ENCODE data around the gene FOXP1. TPM values are rescaled to one million over a fixed set of nuclear protein-coding genes. Genes with fewer than 3 reads are reported as not detected.

FOXP1 gene
- total RNA-seq, 2 experiments from 2014 or later = 144 to 152 TPM

GRCh38 chr3:71253169-71253568 is 330.4 kb downstream of the FOXP1 start:
- ChIA-PET CTCF (no interaction called here), POLR2A (no interaction called here)

- POLR2A ChIA-PET = no interaction called here
- CTCF ChIA-PET = no interaction called here
Observed at GRCh38 chr3:71252466-71252865, 331.1 kb downstream of the FOXP1 start.

- ChIA-PET CTCF (interaction anchor here (0.7 kb wide), 1 partner anchor 9 kb away, joined by 3 read pairs; no protein-coding TSS in a partner anchor), POLR2A (no interaction called here)
Observed at GRCh38 chr3:71251156-71251775, 332.3 kb downstream of the FOXP1 start.

GRCh38 chr3:71250026-71250425 is 333.5 kb downstream of the FOXP1 start:
- POLR2A ChIA-PET = no interaction called here
- CTCF ChIA-PET = interaction anchor here (1.1 to 2.0 kb wide), 2 partner anchors 19 to 332 kb away, joined by 3 to 5 read pairs; no protein-coding TSS in a partner anchor

GRCh38 chr3:71247958-71248335 is 335.6 kb downstream of the FOXP1 start:
- CTCF ChIA-PET = no interaction called here
- POLR2A ChIA-PET = no interaction called here

- ChIA-PET POLR2A (no interaction called here), CTCF (no interaction called here)
Observed at GRCh38 chr3:71247221-71247957, 336.1 kb downstream of the FOXP1 start.

- ChIA-PET POLR2A (interaction anchor here (0.6 to 1.1 kb wide), 3 partner anchors 13 to 150 kb away, joined by 9 to 10 read pairs (median 9); no protein-coding TSS in a partner anchor), CTCF (no interaction called here)
Observed at GRCh38 chr3:71245971-71246880, 337.3 kb downstream of the FOXP1 start.

GRCh38 chr3:71244826-71245488 is 338.6 kb downstream of the FOXP1 start:
- POLR2A ChIA-PET = no interaction called here

GRCh38 chr3:71244153-71244825 is 339.2 kb downstream of the FOXP1 start:
- CTCF ChIA-PET = no interaction called here
- POLR2A ChIA-PET = no interaction called here

More at GRCh38 chr3:71244826-71245488, 338.6 kb downstream of the FOXP1 start:
- CTCF ChIA-PET = no interaction called here

GRCh38 chr3:71243229-71243628 is 340.3 kb downstream of the FOXP1 start:
- POLR2A ChIA-PET = interaction anchor here (0.7 kb wide), 1 partner anchor 61 kb away, joined by 4 read pairs; no protein-coding TSS in a partner anchor

GRCh38 chr3:71241981-71242560 is 341.5 kb downstream of the FOXP1 start:
- ChIA-PET CTCF (interaction anchor here (1.1 kb wide), 1 partner anchor 10 kb away, joined by 3 read pairs; no protein-coding TSS in a partner anchor), POLR2A (no interaction called here)

More at GRCh38 chr3:71243229-71243628, 340.3 kb downstream of the FOXP1 start:
- CTCF ChIA-PET = interaction anchor here (0.7 to 1.1 kb wide), 2 partner anchors 8 to 11 kb away, joined by 3 read pairs; no protein-coding TSS in a partner anchor

GRCh38 chr3:71241246-71241901 is 342.2 kb downstream of the FOXP1 start:
- CTCF ChIA-PET = interaction anchor here (0.7 kb wide), 1 partner anchor 41 kb away, joined by 3 read pairs; no protein-coding TSS in a partner anchor

GRCh38 chr3:71240034-71240433 is 343.5 kb downstream of the FOXP1 start:
- CTCF ChIA-PET = no interaction called here
- POLR2A ChIA-PET = no interaction called here

More at GRCh38 chr3:71241246-71241901, 342.2 kb downstream of the FOXP1 start:
- POLR2A ChIA-PET = no interaction called here

GRCh38 chr3:71238355-71238757 is 345.2 kb downstream of the FOXP1 start:
- ChIA-PET CTCF (no interaction called here), POLR2A (no interaction called here)

- POLR2A ChIA-PET = no interaction called here
- CTCF ChIA-PET = no interaction called here
Observed at GRCh38 chr3:71237672-71238071, 345.9 kb downstream of the FOXP1 start.

- ChIA-PET CTCF (no interaction called here), POLR2A (no interaction called here)
Observed at GRCh38 chr3:71235846-71236245, 347.7 kb downstream of the FOXP1 start.

- POLR2A ChIA-PET = interaction anchor here (0.6 to 0.7 kb wide), 2 partner anchors 106 to 251 kb away, joined by 3 read pairs; no protein-coding TSS in a partner anchor
Observed at GRCh38 chr3:71232895-71233294, 350.6 kb downstream of the FOXP1 start.

More at GRCh38 chr3:71232895-71233294, 350.6 kb downstream of the FOXP1 start:
- CTCF ChIA-PET = interaction anchor here (0.6 kb wide), 2 partner anchors 10 to 80 kb away, joined by 3 read pairs; no protein-coding TSS in a partner anchor

Data from activated CD8-positive, alpha-beta memory T cell treated with anti-CD3 and anti-CD28 coated beads for 36 hours (primary cell).